ENCODE measurements around the gene ZNF532. TPM values are rescaled to one million over a fixed set of nuclear protein-coding genes. Genes with fewer than 3 reads are reported as not detected.
A peak's percentile ranks its signal among the peaks of the same experiment; 100 is the strongest.

The ZNF532 gene
- total and polyA plus RNA-seq, 11 donors: 16.0 to 84.4 (median 69.9) TPM

DNA sequence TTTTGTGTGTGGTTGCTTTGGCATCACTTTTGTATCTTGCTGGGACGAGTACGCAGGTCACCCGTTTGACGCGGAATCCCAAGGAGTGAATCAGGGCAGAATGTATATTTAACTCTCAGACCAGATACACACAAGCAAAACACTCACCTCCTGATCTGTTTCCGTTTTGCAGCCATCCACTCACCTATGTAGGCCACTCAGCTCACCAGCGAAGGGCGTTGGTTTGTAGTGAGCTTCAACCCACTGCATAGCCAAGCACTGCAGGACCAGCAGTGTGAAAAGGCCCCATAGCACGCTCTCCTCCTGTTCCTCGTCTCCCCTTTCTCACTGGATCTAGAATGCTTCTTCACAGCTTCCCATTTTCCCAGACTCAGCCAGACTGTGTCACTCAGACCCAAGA lies 58.3 kb downstream of the ZNF532 start:
- ATAC-seq (no peak), DNase-seq (no peak)
- Histone ChIP-seq H3K4me3 (no peak overlapping the region), H3K27ac (no peak overlapping the region), H3K4me1 (peaks cover 0 to 24% (median 12%) of the 10 kb centered on the region in 12 donors), H3K9me3 (peaks cover 0 to 21% (median 6%) of the 10 kb centered on the region in 12 donors), H3K27me3 (no peaks in the 10 kb centered on the region), H3K36me3 (peaks cover 0 to 55% (median 33%) of the 10 kb centered on the region in 9 donors)
- intact Hi-C loops (cut with DNase I): loop anchor here in 1 of 10 donors (10.0 kb wide), 1 partner anchor 128 kb away; no protein-coding TSS in a partner anchor
- TF ChIP-seq, protein P1, sequence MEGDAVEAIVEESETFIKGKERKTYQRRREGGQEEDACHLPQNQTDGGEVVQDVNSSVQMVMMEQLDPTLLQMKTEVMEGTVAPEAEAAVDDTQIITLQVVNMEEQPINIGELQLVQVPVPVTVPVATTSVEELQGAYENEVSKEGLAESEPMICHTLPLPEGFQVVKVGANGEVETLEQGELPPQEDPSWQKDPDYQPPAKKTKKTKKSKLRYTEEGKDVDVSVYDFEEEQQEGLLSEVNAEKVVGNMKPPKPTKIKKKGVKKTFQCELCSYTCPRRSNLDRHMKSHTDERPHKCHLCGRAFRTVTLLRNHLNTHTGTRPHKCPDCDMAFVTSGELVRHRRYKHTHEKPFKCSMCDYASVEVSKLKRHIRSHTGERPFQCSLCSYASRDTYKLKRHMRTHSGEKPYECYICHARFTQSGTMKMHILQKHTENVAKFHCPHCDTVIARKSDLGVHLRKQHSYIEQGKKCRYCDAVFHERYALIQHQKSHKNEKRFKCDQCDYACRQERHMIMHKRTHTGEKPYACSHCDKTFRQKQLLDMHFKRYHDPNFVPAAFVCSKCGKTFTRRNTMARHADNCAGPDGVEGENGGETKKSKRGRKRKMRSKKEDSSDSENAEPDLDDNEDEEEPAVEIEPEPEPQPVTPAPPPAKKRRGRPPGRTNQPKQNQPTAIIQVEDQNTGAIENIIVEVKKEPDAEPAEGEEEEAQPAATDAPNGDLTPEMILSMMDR (IDR thresholded peaks at IDR 0.05): no peak
- no peak for TF ChIP-seq POLR2A (IDR thresholded peaks at IDR 0.05)
- 95 to 96% (median 96%) methylated on average over 10 of the region's 10 CpGs for WGBS, 4 donors

DNA sequence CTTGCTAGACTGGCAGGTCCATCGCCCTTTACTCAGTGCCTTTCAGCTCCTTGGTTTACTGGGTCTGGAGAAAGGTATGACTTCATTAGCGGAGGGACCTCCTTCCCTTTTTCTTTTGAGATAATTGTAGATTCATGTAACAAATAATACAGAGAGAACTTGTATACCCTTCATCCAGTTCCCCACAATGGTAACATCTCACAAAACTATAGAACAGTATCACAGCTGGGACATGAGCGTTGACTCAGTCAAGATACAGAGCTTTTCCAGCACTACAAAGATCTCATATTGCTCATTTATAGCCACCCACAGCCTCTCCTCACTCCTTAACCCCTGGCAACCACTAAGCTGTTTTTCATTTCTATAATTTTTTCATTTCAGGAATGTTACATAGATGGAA lies 59.8 kb downstream of the ZNF532 start:
- Histone ChIP-seq H3K4me1 (peaks cover 5 to 39% (median 24%) of the 10 kb centered on the region in 12 donors), H3K36me3 (peaks cover 0 to 40% (median 18%) of the 10 kb centered on the region in 9 donors), H3K4me3 (no peak overlapping the region), H3K27me3 (no peaks in the 10 kb centered on the region), H3K9me3 (peaks cover 0 to 21% (median 6%) of the 10 kb centered on the region in 12 donors), H3K27ac (no peak overlapping the region)
- WGBS, 4 donors: 92 to 99% (median 98%) methylated on average over 3 of the region's 3 CpGs
- DNase-seq (no peak), ATAC-seq (no peak)
- TF ChIP-seq, protein P1 (IDR thresholded peaks at IDR 0.05): no peak
- TF ChIP-seq POLR2A (IDR thresholded peaks at IDR 0.05): no peak
- intact Hi-C loops (cut with DNase I): loop anchor here in 1 of 10 donors (10.0 kb wide), 1 partner anchor 130 kb away; no protein-coding TSS in a partner anchor

DNA sequence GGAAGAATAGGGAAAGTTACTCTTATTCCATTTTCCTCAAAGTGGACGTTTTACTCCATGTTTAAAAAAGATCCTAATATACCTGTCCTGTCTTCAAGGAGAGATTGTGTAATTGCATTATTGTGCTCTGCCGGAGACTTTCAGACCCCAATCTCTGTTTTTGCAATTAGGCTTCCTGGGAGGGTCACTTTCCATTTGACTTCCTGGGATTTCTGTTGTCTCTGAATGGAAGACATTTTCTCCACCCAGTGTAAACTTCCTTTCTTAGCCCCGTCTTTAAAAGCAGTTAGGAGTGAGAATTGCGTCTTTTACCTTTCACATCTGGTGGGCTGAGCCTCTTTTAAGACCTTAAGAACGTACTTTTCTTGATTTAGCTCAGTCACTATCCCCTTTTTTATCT lies 63.0 kb downstream of the ZNF532 start:
- Histone ChIP-seq H3K27ac (peak overlapping the region in 11 of 12 donors; percentile 34 to 77 (median 63)), H3K9me3 (peaks cover 0 to 21% (median 6%) of the 10 kb centered on the region in 12 donors), H3K36me3 (peaks cover 0 to 43% (median 2%) of the 10 kb centered on the region in 9 donors), H3K27me3 (no peaks in the 10 kb centered on the region), H3K4me3 (peak overlapping the region in 1 of 12 donors; percentile 7), H3K4me1 (peaks cover 5 to 40% (median 28%) of the 10 kb centered on the region in 12 donors)
- intact Hi-C loops (cut with DNase I): loop anchor here in 2 of 10 donors (5.0 to 10.0 kb wide), 2 partner anchors 65 to 133 kb away; partner anchors contain the start of gene ZNF532 (in 1 of the 2)
- ATAC-seq (peak in 2 of 4 donors; percentile 13 to 57), DNase-seq (no peak)
- TF ChIP-seq, protein P1 (IDR thresholded peaks at IDR 0.05): no peak
- no peak for TF ChIP-seq POLR2A (IDR thresholded peaks at IDR 0.05)
- 50 to 64% (median 52%) methylated on average over 5 of the region's 5 CpGs for WGBS, 4 donors

DNA sequence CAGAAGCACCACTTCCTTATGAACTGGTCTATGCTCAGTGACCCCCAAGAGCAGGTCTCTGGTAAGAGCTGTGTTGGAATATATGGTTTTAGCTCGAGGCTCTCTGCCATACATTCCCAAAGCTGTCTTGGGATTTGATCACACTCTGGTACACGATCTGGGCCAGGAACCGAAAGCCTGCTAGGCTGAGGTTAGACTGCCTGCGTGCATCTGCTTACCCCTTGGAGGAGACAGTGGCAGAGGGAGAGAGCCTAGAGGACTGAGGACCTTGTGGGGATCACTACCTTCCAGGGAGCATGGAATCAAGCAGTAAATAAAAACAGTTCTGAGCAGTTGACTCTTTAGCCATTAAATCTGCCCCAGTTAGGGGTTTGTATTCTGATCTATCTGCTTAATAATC lies 63.7 kb downstream of the ZNF532 start:
- WGBS, 4 donors: 21 to 53% (median 38%) methylated on average over 4 of the region's 4 CpGs
- Histone ChIP-seq H3K9me3 (peaks cover 0 to 21% (median 6%) of the 10 kb centered on the region in 12 donors), H3K36me3 (peaks cover 0 to 36% (median under 1%) of the 10 kb centered on the region in 9 donors), H3K4me1 (peaks cover 5 to 37% (median 28%) of the 10 kb centered on the region in 12 donors), H3K4me3 (no peak overlapping the region), H3K27ac (peak overlapping the region; percentile 12 to 77 (median 60)), H3K27me3 (no peaks in the 10 kb centered on the region)
- peak in 3 of 4 donors; percentile 43 to 53 (median 46) for ATAC-seq
- intact Hi-C loops (cut with DNase I): loop anchor here in 2 of 10 donors (5.0 to 10.0 kb wide), 2 partner anchors 66 to 134 kb away; partner anchors contain the start of gene ZNF532 (in 1 of the 2)
- DNase-seq: no peak
- no peak for TF ChIP-seq POLR2A (IDR thresholded peaks at IDR 0.05)
- TF ChIP-seq, protein P1 (IDR thresholded peaks at IDR 0.05): no peak

Measured in heart left ventricle (tissue), 16 donors.